Left lung (tissue), 10 donors: ENCODE measurements around the gene FYN. TPM values are rescaled to one million over a fixed set of nuclear protein-coding genes. Genes with fewer than 3 reads are reported as not detected.

Source experiments
- ATAC-seq: fragments of 200-7000 bp; cut with Tn5 transposase; one replicate; pipeline ENCODE4 v1.9.1; 2020; ENCODE audit warnings: moderate library complexity
- DNase-seq, 4 donors: peaks; one replicate each; pipeline ENCODE4 v3.0.0-alpha.2; 2013 to 2020
- H3K27ac ChIP-seq, 2 donors: fragments of 200-600 bp; sonication (generic) in 1 of 2; one replicate each; pipeline versions ENCODE4 v1.5.0 to v1.8.0; 2020 to 2021
- H3K27me3 ChIP-seq, 2 donors: fragments of 200-600 bp; sonication (generic) in 1 of 2; one replicate each; pipeline versions ENCODE4 v1.5.0 to v1.8.0; 2020 to 2021
- H3K36me3 ChIP-seq, 2 donors: fragments of 200-600 bp; sonication (generic) in 1 of 2; one replicate each; pipeline versions ENCODE4 v1.5.0 to v1.8.0; 2020 to 2021
- H3K4me1 ChIP-seq, 2 donors: fragments of 200-600 bp; one replicate each; pipeline ENCODE4 v1.8.0; 2021
- H3K4me3 ChIP-seq, 2 donors: fragments of 200-600 bp; sonication (generic) in 1 of 2; one replicate each; pipeline versions ENCODE4 v1.5.0 to v1.8.0; 2020 to 2021; ENCODE audit warnings: mild to moderate bottlenecking in 1 of 2
- H3K9me3 ChIP-seq, 2 donors: fragments of 200-600 bp; sonication (generic) in 1 of 2; one replicate each; pipeline versions ENCODE4 v1.5.0 to v1.8.0; 2020 to 2021
- CTCF ChIP-seq, 2 donors: fragments of 200-600 bp; sonication (generic) in 1 of 2; IDR thresholded peaks; one replicate each; pipeline versions ENCODE4 v1.5.0 to v1.8.0; 2021; ENCODE audit warnings: antibody characterized with exemption in 2 of 2
- intact Hi-C, 2 donors: fragments of 100-400 bp; cut with DNase I; formaldehyde crosslinking; loops; one replicate each; pipeline versions ENCODE4 v1.11.2 to v1.14.2; 2022
- polyA plus RNA-seq, 6 donors: library from polyadenylated mRNA; unstranded; fragments of 120-200 nt; gene quantifications; one replicate each; pipeline ENCODE4 v1.2.1, GENCODE V29; 2013; ENCODE audit not compliant: insufficient read length in 6 of 6
- total RNA-seq, 2 donors: library from RNA; stranded (reverse); fragmentation: NEBNext Ultra II Directional; extraction: Animal tissue kit (Norgen Biotek cat#: 25700); gene quantifications; one replicate each; pipeline ENCODE4 v1.2.1, GENCODE V29; 2021
- donor health status: DM: no; HTN: yes; CAD: no.
- donor health status: DM: no; HTN: no; CAD: no.

FYN gene
- total and polyA plus RNA-seq, 8 donors: 58.8 to 165 (median 144) TPM

GRCh38 chr6:111918825-111919224 is 45.6 kb upstream of the FYN start:
- H3K36me3 ChIP-seq: no peaks in the 10 kb centered on the region
- H3K27me3 ChIP-seq: no peaks in the 10 kb centered on the region
- intact Hi-C loops: no loop called here
- H3K4me1 ChIP-seq: peaks cover 0 to 5% of the 10 kb centered on the region in 2 donors
- H3K9me3 ChIP-seq: no peaks in the 10 kb centered on the region
- DNase-seq (no peak), ATAC-seq (peak; percentile 66)
- no peak for TF ChIP-seq CTCF (IDR thresholded peaks at IDR 0.05)
- no peak overlapping the region for H3K27ac ChIP-seq
- H3K4me3 ChIP-seq: no peak overlapping the region

GRCh38 chr6:111916747-111917146 is 43.5 kb upstream of the FYN start:
- Histone ChIP-seq H3K36me3 (no peaks in the 10 kb centered on the region), H3K27me3 (no peaks in the 10 kb centered on the region), H3K9me3 (no peaks in the 10 kb centered on the region), H3K4me3 (no peak overlapping the region), H3K27ac (no peak overlapping the region), H3K4me1 (no peaks in the 10 kb centered on the region)
- intact Hi-C loops: no loop called here
- ATAC-seq: no peak
- TF ChIP-seq CTCF (IDR thresholded peaks at IDR 0.05): no peak
- no peak for DNase-seq

GRCh38 chr6:111914617-111915016 is 41.4 kb upstream of the FYN start:
- Histone ChIP-seq H3K27me3 (no peaks in the 10 kb centered on the region), H3K36me3 (no peaks in the 10 kb centered on the region), H3K4me3 (no peak overlapping the region), H3K4me1 (no peaks in the 10 kb centered on the region), H3K27ac (no peak overlapping the region), H3K9me3 (no peaks in the 10 kb centered on the region)
- intact Hi-C loops: no loop called here
- ATAC-seq: no peak
- DNase-seq: no peak
- TF ChIP-seq CTCF (IDR thresholded peaks at IDR 0.05): no peak

- no peak overlapping the region for H3K4me3 ChIP-seq
- DNase-seq (no peak), ATAC-seq (no peak)
- H3K27ac ChIP-seq: no peak overlapping the region
- intact Hi-C loops: no loop called here
- H3K9me3 ChIP-seq: no peaks in the 10 kb centered on the region
- H3K27me3 ChIP-seq: no peaks in the 10 kb centered on the region
- TF ChIP-seq CTCF (IDR thresholded peaks at IDR 0.05): no peak
- H3K36me3 ChIP-seq: no peaks in the 10 kb centered on the region
- H3K4me1 ChIP-seq: no peaks in the 10 kb centered on the region
These were observed 39.7 kb upstream of the FYN start for GRCh38 chr6:111912904-111913303.

GRCh38 chr6:111911428-111911827 is 38.2 kb upstream of the FYN start:
- intact Hi-C loops: no loop called here

More at GRCh38 chr6:111911428-111911827, 38.2 kb upstream of the FYN start:
- TF ChIP-seq CTCF (IDR thresholded peaks at IDR 0.05): no peak
- no peaks in the 10 kb centered on the region for H3K27me3 ChIP-seq
- H3K4me1 ChIP-seq: no peaks in the 10 kb centered on the region
- no peak overlapping the region for H3K27ac ChIP-seq
- no peaks in the 10 kb centered on the region for H3K9me3 ChIP-seq
- no peak for DNase-seq
- H3K4me3 ChIP-seq: no peak overlapping the region
- ATAC-seq: no peak
- no peaks in the 10 kb centered on the region for H3K36me3 ChIP-seq
